Fibroblast of lung (primary cell): ENCODE data around the gene PANX2. TPM values are rescaled to one million over a fixed set of nuclear protein-coding genes. Genes with fewer than 3 reads are reported as not detected.
"Not testable (repeated sequence)": the region's sequence is repeated elsewhere in the genome, so short reads cannot be mapped to it uniquely, and the experiment has no call there.

Experiments
- DNase-seq, 2 donors: peaks; one replicate each; pipeline versions ENCODE4 v3.0.0 to v3.0.0-alpha.2; 2010; ENCODE audit warnings: low read depth in 2 of 2
- H2AFZ ChIP-seq: 2 replicates; pipeline ENCODE4 v1.5.1; 2012; ENCODE audit warnings: low read length, control low read depth, inconsistent platforms
- H3K27ac ChIP-seq: 2 replicates; pipeline ENCODE4 v1.5.1; 2011; ENCODE audit warnings: low read length, control low read depth; ENCODE audit not compliant: insufficient read depth
- H3K27me3 ChIP-seq: 2 replicates; pipeline ENCODE4 v1.5.1; 2011; ENCODE audit warnings: mild to moderate bottlenecking, low read length; ENCODE audit not compliant: control insufficient read depth, insufficient read depth
- H3K36me3 ChIP-seq: 2 replicates; pipeline ENCODE4 v1.5.1; 2011; ENCODE audit warnings: low read length; ENCODE audit not compliant: control insufficient read depth, insufficient read depth
- H3K4me1 ChIP-seq: 2 replicates; pipeline ENCODE4 v1.5.1; 2011; ENCODE audit warnings: low read length; ENCODE audit not compliant: control insufficient read depth, insufficient read depth; ENCODE audit errors: extremely low read depth
- H3K4me2 ChIP-seq: 2 replicates; pipeline ENCODE4 v1.5.1; 2011; ENCODE audit warnings: low read length, control low read depth; ENCODE audit not compliant: insufficient read depth; ENCODE audit errors: extremely low read depth
- H3K4me3 ChIP-seq, 4 experiments: fragments of 200-600 bp in 1 of 4; sonication (generic) in 1 of 4; replicated peaks in 1 of 4; 2 replicates each; pipeline ENCODE4 v1.5.1; 2011 to 2016; ENCODE audit warnings: low read length in 4 of 4, low read depth in 3 of 4, mild to moderate bottlenecking in 3 of 4, control low read depth in 2 of 4, inconsistent platforms in 1 of 4, mixed read lengths in 1 of 4; ENCODE audit not compliant: insufficient read depth in 1 of 4; ENCODE audit errors: control extremely low read depth in 1 of 4
- H3K79me2 ChIP-seq: 2 replicates; pipeline ENCODE4 v1.5.1; 2012; ENCODE audit warnings: mild to moderate bottlenecking, low read length, inconsistent platforms; ENCODE audit not compliant: control insufficient read depth, insufficient read depth
- H3K9ac ChIP-seq: 2 replicates; pipeline ENCODE4 v1.5.1; 2011; ENCODE audit warnings: mild to moderate bottlenecking, low read length, control low read depth; ENCODE audit not compliant: insufficient read depth
- H3K9me3 ChIP-seq: 2 replicates; pipeline ENCODE4 v1.5.1; 2012; ENCODE audit warnings: low read depth, low read length; ENCODE audit not compliant: control insufficient read depth, insufficient read depth
- H4K20me1 ChIP-seq: 2 replicates; pipeline ENCODE4 v1.5.1; 2011; ENCODE audit warnings: low read length; ENCODE audit not compliant: control insufficient read depth, insufficient read depth; ENCODE audit errors: extremely low read depth
- CTCF ChIP-seq, 2 donors: IDR thresholded peaks in 1 of 2; conservative IDR thresholded peaks in 1 of 2; 1 replicate in 1 of 2; 2 replicates in 1 of 2; pipeline ENCODE4 v1.5.1; 2011 to 2012; ENCODE audit warnings: low read length in 2 of 2, control low read depth in 1 of 2, inconsistent platforms in 1 of 2, low read depth in 1 of 2, mild to moderate bottlenecking in 1 of 2
- EZH2 ChIP-seq: IDR thresholded peaks from 2 replicates; pipeline ENCODE4 v1.5.1; 2012; ENCODE audit warnings: low read length, control low read depth, mild to moderate bottlenecking; ENCODE audit errors: missing control alignments
- polyA plus RNA-seq, 2 donors: library from polyadenylated mRNA; depleted of rRNA in 1 of 2; stranded (reverse) in 1 of 2; unstranded in 1 of 2; fragments of >200 nt; gene quantifications; 2 replicates each; pipeline ENCODE4 v1.2.1, GENCODE V29; 2011 to 2012; ENCODE audit warnings: missing spikeins in 1 of 2
- total RNA-seq: library from RNA; depleted of rRNA; stranded (reverse); fragments of >200 nt; gene quantifications from 2 replicates; pipeline ENCODE4 v1.2.1, GENCODE V29; 2014

The PANX2 gene
- total and polyA plus RNA-seq, 2 donors (not counting 1 experiment from before 2014, with no cell fraction given): 0.17 to 0.45 TPM

DNA sequence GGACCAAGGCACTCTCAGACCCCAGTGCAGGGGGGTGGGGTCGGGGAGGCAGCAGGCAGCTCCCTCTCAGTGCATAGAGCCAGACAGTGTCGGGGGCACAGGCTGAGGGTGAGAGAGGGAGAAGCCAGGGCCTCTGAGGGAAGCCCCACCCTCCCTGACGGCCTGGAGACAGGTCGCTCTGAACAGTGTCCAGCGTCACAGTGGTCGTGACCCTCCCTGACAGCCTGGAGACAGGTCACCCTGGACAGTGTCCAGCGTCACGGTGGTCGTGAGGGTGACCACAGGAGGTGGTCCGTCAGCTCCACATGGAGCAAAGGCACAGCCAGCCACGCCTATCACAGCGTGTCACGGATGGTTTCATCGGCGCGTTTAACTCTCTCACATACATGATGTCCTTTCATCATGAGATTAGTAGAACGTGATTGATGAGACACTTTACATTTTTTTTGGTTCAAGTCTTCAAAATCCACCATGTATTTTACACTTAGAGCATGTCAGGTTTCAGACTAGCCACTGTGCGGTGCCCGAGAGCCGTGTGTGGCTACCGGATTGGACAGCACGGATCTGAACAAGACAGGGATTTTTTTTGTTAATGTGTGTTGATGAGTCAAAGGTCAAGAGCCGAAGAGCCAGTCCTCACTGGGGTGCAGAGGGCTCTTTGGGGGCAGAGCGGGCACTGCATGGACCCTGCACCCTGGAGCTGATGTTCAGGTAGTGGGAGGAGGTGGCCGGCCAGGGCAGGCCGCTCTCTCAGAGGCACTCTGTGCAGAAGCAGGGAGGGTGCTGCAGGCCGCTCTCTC, 23.9 kb upstream of the PANX2 start:
- H2AFZ ChIP-seq: no peak overlapping the region
- DNase-seq: peak; percentile 58 to 80

DNA sequence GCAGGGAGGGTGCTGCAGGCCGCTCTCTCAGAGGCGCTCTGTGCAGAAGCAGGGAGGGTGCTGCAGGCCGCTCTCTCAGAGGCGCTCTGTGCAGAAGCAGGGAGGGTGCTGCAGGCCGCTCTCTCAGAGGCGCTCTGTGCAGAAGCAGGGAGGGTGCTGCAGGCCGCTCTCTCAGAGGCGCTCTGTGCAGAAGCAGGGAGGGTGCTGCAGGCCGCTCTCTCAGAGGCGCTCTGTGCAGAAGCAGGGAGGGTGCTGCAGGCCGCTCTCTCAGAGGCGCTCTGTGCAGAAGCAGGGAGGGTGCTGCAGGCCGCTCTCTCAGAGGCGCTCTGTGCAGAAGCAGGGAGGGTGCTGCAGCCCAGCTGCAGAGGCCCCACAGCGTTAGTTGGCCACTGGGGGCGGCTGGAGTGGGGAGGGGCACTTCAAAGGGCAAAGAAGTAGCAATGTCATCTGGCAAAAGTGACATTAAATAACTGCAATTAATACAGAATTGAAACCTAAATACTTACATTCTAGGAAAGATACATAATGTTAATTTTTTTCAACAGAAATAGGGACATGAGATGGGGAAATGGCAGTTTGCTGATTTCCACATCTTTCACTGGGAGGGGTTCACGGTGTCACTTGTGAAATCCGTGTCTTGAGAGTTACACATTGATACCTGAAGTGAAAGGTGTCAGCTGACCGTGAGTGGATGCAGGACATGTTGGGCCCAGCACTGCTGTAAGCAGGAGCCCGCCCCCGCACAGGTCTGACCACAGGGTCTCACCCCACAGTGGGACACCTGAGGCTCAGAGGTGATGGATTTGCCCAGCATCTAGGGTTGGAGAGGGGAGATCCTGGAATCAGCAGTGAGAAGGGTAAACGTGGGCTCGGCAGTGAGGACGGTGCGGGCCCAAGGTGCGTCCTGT, 23.0 kb upstream of the PANX2 start:
- H3K9ac ChIP-seq, H2AFZ ChIP-seq, DNase-seq, H3K36me3 ChIP-seq, H3K79me2 ChIP-seq, H3K27ac ChIP-seq, H3K9me3 ChIP-seq, H3K4me1 ChIP-seq, H4K20me1 ChIP-seq, H3K4me2 ChIP-seq, H3K4me3 ChIP-seq: not testable (repeated sequence)
- H3K27me3 ChIP-seq: peaks cover 12% of the 10 kb centered on the region

More for the DNA sequence above, 23.9 kb upstream of the PANX2 start:
- no peak overlapping the region for H3K4me3 ChIP-seq
- no peaks in the 10 kb centered on the region for H3K9me3 ChIP-seq
- no peak overlapping the region for H3K27ac ChIP-seq
- TF ChIP-seq EZH2: no peak
- peak; percentile 98 to 99 for TF ChIP-seq CTCF (conservative IDR thresholded peaks at IDR 0.05 in 1 of 2, IDR thresholded peaks at IDR 0.05 in 1 of 2; ENCODE audit: low read depth in 1 of 2, low read length in 2 of 2)
- no peak overlapping the region for H3K4me2 ChIP-seq
- no peaks in the 10 kb centered on the region for H3K36me3 ChIP-seq
- peaks cover 16% of the 10 kb centered on the region for H3K27me3 ChIP-seq
- no peaks in the 10 kb centered on the region for H3K79me2 ChIP-seq
- H3K4me1 ChIP-seq: no peaks in the 10 kb centered on the region
- no peak overlapping the region for H3K9ac ChIP-seq
- H4K20me1 ChIP-seq: no peaks in the 10 kb centered on the region

DNA sequence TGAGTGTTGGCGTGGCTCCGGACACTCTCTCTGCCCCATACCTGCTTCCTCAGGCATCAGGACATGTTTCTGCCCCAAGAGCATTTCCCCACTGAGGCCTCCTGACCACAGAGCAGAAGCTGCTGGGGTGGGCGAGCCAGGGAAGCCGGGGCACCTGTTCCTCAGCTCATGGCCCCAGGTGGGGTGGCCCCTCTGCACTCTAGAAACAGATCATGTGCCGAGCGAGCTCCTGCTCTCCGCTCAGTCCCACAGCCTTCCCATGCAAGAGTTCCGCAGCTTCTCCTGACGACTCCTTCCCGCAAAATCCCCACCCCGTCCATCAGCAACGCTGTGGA, 22.4 kb upstream of the PANX2 start:
- Histone ChIP-seq H3K4me2 (no peak overlapping the region), H3K9me3 (no peaks in the 10 kb centered on the region), H3K27me3 (peaks cover 6% of the 10 kb centered on the region), H3K27ac (no peak overlapping the region), H3K9ac (no peak overlapping the region), H3K4me1 (no peaks in the 10 kb centered on the region), H3K4me3 (no peak overlapping the region), H4K20me1 (no peaks in the 10 kb centered on the region), H3K79me2 (no peaks in the 10 kb centered on the region), H2AFZ (no peak overlapping the region), H3K36me3 (no peaks in the 10 kb centered on the region)
- TF ChIP-seq EZH2 (no peak), CTCF (conservative IDR thresholded peaks at IDR 0.05 in 1 of 2, IDR thresholded peaks at IDR 0.05 in 1 of 2; ENCODE audit: low read depth in 1 of 2, low read length in 2 of 2) (no peak)
- DNase-seq: no peak
